H1 (cell line): Measurements from ENCODE around the gene CPM. TPM values are rescaled to one million over a fixed set of nuclear protein-coding genes. Genes with fewer than 3 reads are reported as not detected.

ENCODE experiments used
- NRF1 ChIP-seq: IDR thresholded peaks from 2 replicates; pipeline ENCODE4 v1.6.1; 2011; ENCODE audit warnings: mild to moderate bottlenecking, low read depth, low read length, improper control_type of control experiment
- TAF1 ChIP-seq: IDR thresholded peaks from 2 replicates; pipeline ENCODE4 v1.6.1; 2011; ENCODE audit warnings: mild to moderate bottlenecking, low read depth, low read length
- YY1 ChIP-seq: IDR thresholded peaks from 2 replicates; pipeline ENCODE4 v1.6.1; 2011; ENCODE audit warnings: low read depth, mild to moderate bottlenecking, low read length
- ZNF274 ChIP-seq: IDR thresholded peaks from 2 replicates; pipeline ENCODE4 v1.7.0; 2012; ENCODE audit warnings: low read length, borderline replicate concordance; ENCODE audit errors: extremely low read depth
- polyA plus RNA-seq, 7 experiments: library from polyadenylated mRNA; depleted of rRNA in 3 of 7; stranded (reverse) in 5 of 7; unstranded in 2 of 7; fragments of >200 nt in 5 of 7; fragments of 200-250 nt in 2 of 7; gene quantifications; 1 replicate in 5 of 7; 2 replicates in 1 of 7; 4 replicates in 1 of 7; pipeline versions ENCODE4 v1.2.1 to v1.2.3, GENCODE V29; 2011 to 2013; ENCODE audit warnings: missing spikeins in 2 of 7, mixed read lengths in 2 of 7
- total RNA-seq: library from RNA; stranded (reverse); fragmentation: NEBNext Ultra II Directional; extraction: Animal tissue kit (Norgen Biotek cat#: 25700); gene quantifications from 2 replicates; pipeline ENCODE4 v1.2.1, GENCODE V29; 2021

The CPM gene
- total and polyA plus RNA-seq, 2 of the 8 experiments (the other 6 are each of a cell fraction or from before 2014, with no cell fraction given) = 0.33 to 3.1 TPM

DNA sequence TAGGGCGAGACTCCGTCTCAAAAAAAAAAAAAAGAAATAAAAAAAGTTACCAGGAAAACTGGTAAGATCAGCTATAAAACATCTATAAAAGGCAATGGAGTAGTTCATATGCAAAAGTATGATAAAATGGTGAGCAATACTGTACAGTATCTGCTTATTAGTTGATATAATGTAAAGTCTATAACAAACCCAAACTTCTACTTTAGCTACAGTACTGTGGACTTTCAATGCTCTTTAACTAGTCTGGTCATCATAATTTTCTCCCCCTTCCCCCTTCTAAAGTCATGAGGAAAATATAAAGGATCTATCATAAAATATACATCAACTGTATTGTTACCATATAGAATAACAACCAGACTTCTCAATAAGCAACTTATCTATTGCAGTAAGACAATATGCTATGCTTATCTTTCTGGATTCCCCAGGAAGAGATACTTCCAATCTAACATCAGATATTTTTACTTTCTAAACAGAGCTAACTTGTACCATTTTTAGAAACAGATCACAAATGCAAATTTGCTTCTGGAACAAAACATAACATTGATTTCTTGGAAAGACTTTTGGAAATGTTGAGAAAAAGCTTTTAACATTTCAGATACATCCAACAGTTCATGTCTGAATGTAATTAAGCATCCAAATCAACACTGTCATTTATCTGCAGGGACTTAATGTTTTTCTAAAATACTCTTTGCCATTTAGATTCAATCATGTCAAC lies 81.2 kb downstream of the CPM start (continued):
- TF ChIP-seq TAF1 (no peak), ZNF274 (no peak), NRF1 (no peak), YY1 (no peak)
